PC-3 (cell line): Measurements from ENCODE around the gene OR4D1.

Experiments used
- CTCF ChIP-seq: fragments of 300-600 bp; sonication (generic); conservative IDR thresholded peaks from 2 replicates; pipeline ENCODE4 v1.5.1; 2017; ENCODE audit warnings: antibody characterized with exemption, low read depth, mild to moderate bottlenecking, low read length
- EZH2phosphoT487 ChIP-seq: fragments of 300-600 bp; sonication (generic); IDR thresholded peaks from 2 replicates; pipeline ENCODE4 v1.6.1; 2018; ENCODE audit warnings: mild to moderate bottlenecking, antibody characterized with exemption, low read length, borderline replicate concordance

GRCh38 chr17:58181796-58182195, 33.6 kb downstream of the OR4D1 start:
- TF ChIP-seq CTCF (no peak), EZH2phosphoT487 (no peak)
